ENCODE data around the gene NAV3.

NAV3 gene

GRCh38 chr12:78028426-78028825, 197.7 kb downstream of the NAV3 start:
- FAIRE-seq (no peak), DNase-seq (ENCODE audit: extremely low spot score, insufficient read length, low read depth) (no peak)

- no peak for DNase-seq (ENCODE audit: extremely low spot score, insufficient read length, low read depth)
Measured at GRCh38 chr12:78034025-78034424, 203.3 kb downstream of the NAV3 start.

GRCh38 chr12:78035901-78036606, 205.4 kb downstream of the NAV3 start:
- DNase-seq (ENCODE audit: extremely low spot score, insufficient read length, low read depth) = no peak
- no peak for FAIRE-seq

More at GRCh38 chr12:78034025-78034424, 203.3 kb downstream of the NAV3 start:
- FAIRE-seq = no peak

- FAIRE-seq (no peak), DNase-seq (ENCODE audit: extremely low spot score, insufficient read length, low read depth) (no peak)
Measured at GRCh38 chr12:78036874-78037273, 206.2 kb downstream of the NAV3 start.

- DNase-seq (ENCODE audit: extremely low spot score, insufficient read length, low read depth) = no peak
- no peak for FAIRE-seq
Measured at GRCh38 chr12:78037707-78038106, 207.0 kb downstream of the NAV3 start.

- DNase-seq (ENCODE audit: extremely low spot score, insufficient read length, low read depth) = no peak
- no peak for FAIRE-seq
Measured at GRCh38 chr12:78038541-78038940, 207.8 kb downstream of the NAV3 start.

- FAIRE-seq (no peak), DNase-seq (ENCODE audit: extremely low spot score, insufficient read length, low read depth) (no peak)
Measured at GRCh38 chr12:78038986-78039385, 208.3 kb downstream of the NAV3 start.

- no peak for FAIRE-seq
- DNase-seq (ENCODE audit: extremely low spot score, insufficient read length, low read depth) = no peak
Measured at GRCh38 chr12:78040111-78040510, 209.4 kb downstream of the NAV3 start.

- FAIRE-seq (no peak), DNase-seq (ENCODE audit: extremely low spot score, insufficient read length, low read depth) (no peak)
Measured at GRCh38 chr12:78050790-78051189, 220.1 kb downstream of the NAV3 start.

GRCh38 chr12:78055545-78055944, 224.9 kb downstream of the NAV3 start:
- FAIRE-seq (no peak), DNase-seq (ENCODE audit: extremely low spot score, insufficient read length, low read depth) (no peak)

- FAIRE-seq = no peak
Measured at GRCh38 chr12:78057075-78057474, 226.4 kb downstream of the NAV3 start.

GRCh38 chr12:78060186-78060585, 229.5 kb downstream of the NAV3 start:
- FAIRE-seq (no peak), DNase-seq (ENCODE audit: extremely low spot score, insufficient read length, low read depth) (no peak)

More at GRCh38 chr12:78057075-78057474, 226.4 kb downstream of the NAV3 start:
- DNase-seq (ENCODE audit: extremely low spot score, insufficient read length, low read depth) = no peak

- DNase-seq (ENCODE audit: extremely low spot score, insufficient read length, low read depth) (no peak), FAIRE-seq (no peak)
Measured at GRCh38 chr12:78062786-78063185, 232.1 kb downstream of the NAV3 start.

GRCh38 chr12:78081590-78082314, 251.1 kb downstream of the NAV3 start:
- FAIRE-seq (no peak), DNase-seq (ENCODE audit: extremely low spot score, insufficient read length, low read depth) (no peak)

GRCh38 chr12:78085542-78086182, 255.0 kb downstream of the NAV3 start:
- FAIRE-seq (no peak), DNase-seq (ENCODE audit: extremely low spot score, insufficient read length, low read depth) (no peak)

- no peak for DNase-seq (ENCODE audit: extremely low spot score, insufficient read length, low read depth)
- FAIRE-seq = no peak
Measured at GRCh38 chr12:78086553-78087362, 256.1 kb downstream of the NAV3 start.

GRCh38 chr12:78087363-78087675, 256.6 kb downstream of the NAV3 start:
- DNase-seq (ENCODE audit: extremely low spot score, insufficient read length, low read depth) (no peak), FAIRE-seq (no peak)

- FAIRE-seq (no peak), DNase-seq (ENCODE audit: extremely low spot score, insufficient read length, low read depth) (no peak)
Measured at GRCh38 chr12:78088391-78088832, 257.7 kb downstream of the NAV3 start.

- no peak for FAIRE-seq
- no peak for DNase-seq (ENCODE audit: extremely low spot score, insufficient read length, low read depth)
Measured at GRCh38 chr12:78090266-78090665, 259.6 kb downstream of the NAV3 start.

GRCh38 chr12:78095623-78096022, 264.9 kb downstream of the NAV3 start:
- FAIRE-seq = no peak
- no peak for DNase-seq (ENCODE audit: extremely low spot score, insufficient read length, low read depth)

Data from GM18507 (cell line).